ENCODE data around the gene CCDC188. TPM values are rescaled to one million over a fixed set of nuclear protein-coding genes. Genes with fewer than 3 reads are reported as not detected.

CCDC188 gene
- total and polyA plus RNA-seq, 10 of the 15 experiments (the other 5 are each of a cell fraction or from before 2014, with no cell fraction given): not detected

DNA sequence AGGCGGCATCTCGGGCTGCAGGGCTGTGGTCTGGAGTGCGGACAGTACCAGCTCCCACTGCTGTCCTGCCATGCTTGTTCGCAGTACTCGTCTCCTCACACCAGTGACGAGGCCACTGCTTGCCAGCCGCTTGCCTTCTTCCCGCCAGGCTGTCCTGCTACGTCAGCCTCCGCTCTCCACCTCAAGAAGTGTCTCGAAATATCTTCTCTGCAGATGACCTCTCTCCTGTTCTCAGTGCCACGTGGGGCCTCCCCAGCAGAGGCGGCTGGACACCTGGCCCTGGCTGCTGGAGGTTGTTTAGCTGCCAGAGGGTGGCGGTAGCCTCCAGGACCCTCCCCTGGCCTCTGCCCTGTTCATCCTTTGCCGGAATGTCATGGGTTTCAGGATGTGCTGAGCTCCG, 3.1 kb upstream of the CCDC188 start:
- H3K27ac ChIP-seq (ENCODE audit: control insufficient read depth, insufficient read depth): no peak overlapping the region
- H3K27me3 ChIP-seq (replicated peaks in 1 of 2; ENCODE audit: control insufficient read depth in 2 of 2, insufficient read depth in 2 of 2, low read length in 1 of 2): peaks cover 1 to 2% of the 10 kb centered on the region in 2 experiments; a peak in 3 of 4 replicates
- H3K9ac ChIP-seq (ENCODE audit: control insufficient read depth, insufficient read depth, low read length): no peak overlapping the region
- ChIA-PET CTCF (interaction anchor here (1.4 kb wide), 2 partner anchors 85 to 141 kb away, joined by 3 to 4 read pairs; no protein-coding TSS in a partner anchor), RAD21 (ENCODE audit: unreplicated experiment) (no interaction called here), SMC1A (ENCODE audit: uncharacterized antibody, unreplicated experiment) (interaction anchor here (0.9 kb wide), 1 partner anchor 92 kb away, joined by 4 read pairs; no protein-coding TSS in a partner anchor), POLR2A (no interaction called here)
- H3K36me3 ChIP-seq (ENCODE audit: control insufficient read depth in 2 of 2, insufficient read depth in 2 of 2, low read length in 1 of 2): no peaks in the 10 kb centered on the region
- H2AFZ ChIP-seq (ENCODE audit: control insufficient read depth, low read depth, low read length): no peak overlapping the region
- no peak for FAIRE-seq
- H3K4me1 ChIP-seq (ENCODE audit: control insufficient read depth, insufficient read depth, low read length): no peaks in the 10 kb centered on the region
- H3K4me3 ChIP-seq: no peak overlapping the region
- no peaks in the 10 kb centered on the region for H3K9me3 ChIP-seq (replicated peaks; ENCODE audit: control insufficient read depth, insufficient read depth, low read length)
- no peaks in the 10 kb centered on the region for H3K79me2 ChIP-seq (ENCODE audit: control insufficient read depth, insufficient read depth, low read length)
- ATAC-seq: no peak
- no peak for TF ChIP-seq POLR2AphosphoS2 (IDR thresholded peaks at IDR 0.05; ENCODE audit: low read depth, low read length)
- no peak for TF ChIP-seq HCFC1 (IDR thresholded peaks at IDR 0.05; ENCODE audit: low read length)
- no peak for TF ChIP-seq SMAD1 (IDR thresholded peaks at IDR 0.05; ENCODE audit: low read depth, partially characterized antibody)
- no peak for TF ChIP-seq CBX3 (IDR thresholded peaks at IDR 0.05; ENCODE audit: borderline replicate concordance, low read depth)
- WGBS (ENCODE audit: insufficient coverage, insufficient replicate concordance, low lambda C conversion rate, missing lambda C conversion rate): 55% methylated on average over 16 of the region's 16 CpGs
- H4K20me1 ChIP-seq (ENCODE audit: control insufficient read depth, insufficient read depth): no peaks in the 10 kb centered on the region
- no TSS peak for BruUV-seq (replicated peaks)
- intact Hi-C loops (cut with micrococcal nuclease; ENCODE audit: unreplicated experiment) (no loop called here), in situ Hi-C loops (cut with MboI) (loop anchor here (10.0 kb wide), 2 partner anchors 111 to 141 kb away; partner anchors contain the start of gene RTN4R)
- DNase-seq (ENCODE audit: low read depth, low spot score): no peak
- H3K4me2 ChIP-seq (ENCODE audit: control insufficient read depth, insufficient read depth): no peak overlapping the region

- no TSS peak for BruUV-seq (replicated peaks)
- TF ChIP-seq SREBF1 (IDR thresholded peaks at IDR 0.05; ENCODE audit: low read length) (no peak), NRF1 (conservative IDR thresholded peaks at IDR 0.05; ENCODE audit: low read depth, low read length) (no peak), FOXM1 (IDR thresholded peaks at IDR 0.05; ENCODE audit: low read depth, low read length) (no peak), BACH1 (IDR thresholded peaks at IDR 0.05; ENCODE audit: borderline replicate concordance) (no peak), RB1 (IDR thresholded peaks at IDR 0.05; ENCODE audit: borderline replicate concordance) (no peak), TBL1XR1 (IDR thresholded peaks at IDR 0.05; ENCODE audit: low read depth, low read length) (no peak), NFXL1 (IDR thresholded peaks at IDR 0.05; ENCODE audit: borderline replicate concordance) (no peak), CHD2 (IDR thresholded peaks at IDR 0.05; ENCODE audit: borderline replicate concordance, low read depth, low read length) (no peak), EED (IDR thresholded peaks at IDR 0.05; ENCODE audit: low read depth) (no peak), JUND (IDR thresholded peaks at IDR 0.05; ENCODE audit: low read depth, low read length) (no peak), MEF2B (IDR thresholded peaks at IDR 0.05; ENCODE audit: partially characterized antibody, poor library complexity, severe bottlenecking) (no peak), ZBTB11 (CRISPR knock-in tag; IDR thresholded peaks at IDR 0.05) (no peak), KLF5 (IDR thresholded peaks at IDR 0.05; ENCODE audit: partially characterized antibody) (no peak)
These were observed 1.6 kb upstream of the CCDC188 start for GRCh38 chr22:20152464-20152890.

More at GRCh38 chr22:20152464-20152890, 1.6 kb upstream of the CCDC188 start:
- WGBS (ENCODE audit: insufficient coverage, insufficient replicate concordance, low lambda C conversion rate, missing lambda C conversion rate): 61% methylated on average over 14 of the region's 14 CpGs
- Histone ChIP-seq H3K9ac (ENCODE audit: control insufficient read depth, insufficient read depth, low read length) (no peak overlapping the region), H3K4me3 (no peak overlapping the region), H3K36me3 (ENCODE audit: control insufficient read depth in 2 of 2, insufficient read depth in 2 of 2, low read length in 1 of 2) (no peaks in the 10 kb centered on the region), H3K79me2 (ENCODE audit: control insufficient read depth, insufficient read depth, low read length) (no peaks in the 10 kb centered on the region), H3K4me1 (ENCODE audit: control insufficient read depth, insufficient read depth, low read length) (no peaks in the 10 kb centered on the region), H4K20me1 (ENCODE audit: control insufficient read depth, insufficient read depth) (no peaks in the 10 kb centered on the region), H2AFZ (ENCODE audit: control insufficient read depth, low read depth, low read length) (no peak overlapping the region), H3K27me3 (replicated peaks in 1 of 2; ENCODE audit: control insufficient read depth in 2 of 2, insufficient read depth in 2 of 2, low read length in 1 of 2) (no peaks in the 10 kb centered on the region; a peak in 1 of 4 replicates), H3K4me2 (ENCODE audit: control insufficient read depth, insufficient read depth) (no peak overlapping the region), H3K9me3 (replicated peaks; ENCODE audit: control insufficient read depth, insufficient read depth, low read length) (no peaks in the 10 kb centered on the region), H3K27ac (ENCODE audit: control insufficient read depth, insufficient read depth) (no peak overlapping the region)
- intact Hi-C loops (cut with micrococcal nuclease; ENCODE audit: unreplicated experiment) (no loop called here), in situ Hi-C loops (cut with MboI) (loop anchor here (10.0 kb wide), 2 partner anchors 112 to 142 kb away; partner anchors contain the start of gene RTN4R)
- ChIA-PET CTCF (interaction anchor here (0.6 kb wide), 1 partner anchor 318 kb away, joined by 3 read pairs; no protein-coding TSS in a partner anchor), RAD21 (ENCODE audit: unreplicated experiment) (no interaction called here), SMC1A (ENCODE audit: uncharacterized antibody, unreplicated experiment) (no interaction called here), POLR2A (no interaction called here)
- ATAC-seq (no peak), DNase-seq (ENCODE audit: low read depth, low spot score) (no peak), FAIRE-seq (no peak)

Data from GM12878 (cell line).